Subcutaneous abdominal adipose tissue (tissue), 5 donors: Measurements from ENCODE around the gene FAM8A1.
A peak's percentile ranks its signal among the peaks of the same experiment; 100 is the strongest.

Experiments used
- H3K27ac ChIP-seq: one replicate; pipeline ENCODE4 v1.7.0; 2013; ENCODE audit warnings: low read depth, mild to moderate bottlenecking, inconsistent platforms, low read length, moderate library complexity
- H3K27me3 ChIP-seq, 5 donors: one replicate each; pipeline ENCODE4 v1.7.0; 2013; ENCODE audit warnings: low read length in 5 of 5, inconsistent platforms in 1 of 5; ENCODE audit not compliant: control insufficient read depth in 5 of 5, insufficient read depth in 4 of 5
- H3K36me3 ChIP-seq, 5 donors: one replicate each; pipeline ENCODE4 v1.7.0; 2013; ENCODE audit warnings: low read length in 5 of 5; ENCODE audit not compliant: control insufficient read depth in 5 of 5, insufficient read depth in 5 of 5
- H3K4me1 ChIP-seq, 5 donors: one replicate each; pipeline ENCODE4 v1.7.0; 2013; ENCODE audit warnings: low read length in 5 of 5, mild to moderate bottlenecking in 3 of 5, moderate library complexity in 1 of 5; ENCODE audit not compliant: control insufficient read depth in 5 of 5, insufficient read depth in 5 of 5
- H3K4me3 ChIP-seq, 5 donors: one replicate each; pipeline ENCODE4 v1.7.0; 2013; ENCODE audit warnings: low read length in 5 of 5, low read depth in 1 of 5
- H3K9ac ChIP-seq, 5 donors: one replicate each; pipeline ENCODE4 v1.7.0; 2013; ENCODE audit warnings: low read length in 5 of 5, mild to moderate bottlenecking in 4 of 5, moderate library complexity in 3 of 5
- H3K9me3 ChIP-seq, 5 donors: one replicate each; pipeline ENCODE4 v1.7.0; 2013; ENCODE audit warnings: low read length in 5 of 5; ENCODE audit not compliant: control insufficient read depth in 5 of 5
- donor health status: healthy.
- donor health status: healthy.
- donor health status: healthy.
- donor health status: healthy.
- donor health status: healthy.

FAM8A1 gene, protein sequence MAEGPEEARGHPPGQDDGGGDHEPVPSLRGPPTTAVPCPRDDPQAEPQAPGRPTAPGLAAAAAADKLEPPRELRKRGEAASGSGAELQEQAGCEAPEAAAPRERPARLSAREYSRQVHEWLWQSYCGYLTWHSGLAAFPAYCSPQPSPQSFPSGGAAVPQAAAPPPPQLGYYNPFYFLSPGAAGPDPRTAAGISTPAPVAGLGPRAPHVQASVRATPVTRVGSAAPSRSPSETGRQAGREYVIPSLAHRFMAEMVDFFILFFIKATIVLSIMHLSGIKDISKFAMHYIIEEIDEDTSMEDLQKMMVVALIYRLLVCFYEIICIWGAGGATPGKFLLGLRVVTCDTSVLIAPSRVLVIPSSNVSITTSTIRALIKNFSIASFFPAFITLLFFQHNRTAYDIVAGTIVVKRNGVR

DNA sequence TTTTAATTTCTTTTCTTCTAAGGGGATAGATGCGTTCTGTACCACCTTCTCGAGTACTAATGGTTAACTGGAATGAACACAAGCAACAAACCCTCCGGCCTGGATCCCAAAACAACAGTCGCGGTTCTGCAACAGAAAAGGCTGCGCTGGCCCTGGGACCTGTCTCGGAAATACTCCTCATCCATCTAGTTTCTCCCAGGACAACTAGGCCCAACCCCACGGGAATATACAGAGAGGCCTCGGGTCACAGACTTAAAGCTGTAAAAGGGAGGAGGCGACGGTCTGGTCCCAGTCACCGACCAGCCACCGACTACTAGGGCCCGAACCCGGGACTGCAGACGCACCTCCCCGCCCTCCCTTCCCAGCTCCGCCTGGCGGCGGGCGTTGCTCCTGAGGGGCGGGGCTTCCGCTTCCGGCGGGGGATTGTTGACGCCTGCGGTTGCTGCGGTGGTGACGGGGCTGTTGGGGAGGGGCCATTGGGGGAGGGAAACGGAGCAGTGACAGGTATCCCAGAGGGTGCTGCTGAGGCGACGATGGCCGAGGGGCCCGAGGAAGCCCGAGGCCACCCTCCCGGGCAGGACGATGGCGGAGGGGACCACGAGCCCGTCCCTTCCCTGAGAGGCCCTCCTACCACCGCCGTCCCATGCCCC lies at the start of gene FAM8A1:
Gene FAM8A1, plus strand, starts transcription at position 426 of the 650 bp plus-strand sequence. Its CDS starts 108 bp downstream, at position 534.
- H3K9ac ChIP-seq, result peak within 1 kb of the TSS; percentile 73 to 93 (median 87)
- peaks cover 0 to 25% (median 20%) of the 10 kb centered on the region in 5 donors for H3K4me1 ChIP-seq
- peak within 1 kb of the TSS; percentile 77 for H3K27ac ChIP-seq
- H3K36me3 ChIP-seq, result peaks cover 4 to 15% (median 13%) of the 10 kb centered on the region in 5 donors
- peak within 1 kb of the TSS; percentile 77 to 92 (median 88) for H3K4me3 ChIP-seq
- no peaks in the 10 kb centered on the region for H3K9me3 ChIP-seq
- no peaks in the 10 kb centered on the region for H3K27me3 ChIP-seq

DNA sequence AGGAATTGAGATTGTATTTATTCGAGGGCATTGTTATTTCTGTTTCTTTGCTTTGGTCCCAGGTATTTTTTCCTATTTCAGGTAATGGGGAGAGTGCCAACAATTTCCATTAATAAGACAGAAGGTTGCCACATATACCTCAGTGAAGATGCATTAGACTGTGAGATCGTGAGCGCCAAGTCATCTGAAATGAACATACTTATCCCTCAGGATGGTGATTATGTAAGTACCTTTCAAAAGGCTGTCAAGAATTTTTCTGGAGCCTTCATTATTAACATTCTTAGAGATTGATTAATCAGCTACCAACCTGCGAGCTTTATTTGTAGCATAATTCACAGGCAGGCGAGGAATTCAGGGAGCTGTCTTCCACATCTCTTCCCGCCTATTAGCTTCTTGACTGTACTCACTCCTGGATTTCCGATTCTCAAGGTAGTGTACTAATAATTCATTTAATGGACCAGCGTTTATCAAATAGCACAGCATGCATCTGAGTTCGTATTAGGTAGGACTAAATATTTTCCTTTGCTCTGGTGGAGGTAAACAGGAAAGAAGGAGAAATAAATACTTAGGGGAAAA lies 48.6 kb upstream of the FAM8A1 start:
- H3K36me3 ChIP-seq, result peaks cover 0 to 31% (median 17%) of the 10 kb centered on the region in 5 donors
- no peak overlapping the region for H3K27ac ChIP-seq
- H3K4me3 ChIP-seq, result no peak overlapping the region
- H3K4me1 ChIP-seq, result no peaks in the 10 kb centered on the region
- H3K9ac ChIP-seq, result no peak overlapping the region
- H3K9me3 ChIP-seq, result no peaks in the 10 kb centered on the region
- H3K27me3 ChIP-seq, result no peaks in the 10 kb centered on the region

DNA sequence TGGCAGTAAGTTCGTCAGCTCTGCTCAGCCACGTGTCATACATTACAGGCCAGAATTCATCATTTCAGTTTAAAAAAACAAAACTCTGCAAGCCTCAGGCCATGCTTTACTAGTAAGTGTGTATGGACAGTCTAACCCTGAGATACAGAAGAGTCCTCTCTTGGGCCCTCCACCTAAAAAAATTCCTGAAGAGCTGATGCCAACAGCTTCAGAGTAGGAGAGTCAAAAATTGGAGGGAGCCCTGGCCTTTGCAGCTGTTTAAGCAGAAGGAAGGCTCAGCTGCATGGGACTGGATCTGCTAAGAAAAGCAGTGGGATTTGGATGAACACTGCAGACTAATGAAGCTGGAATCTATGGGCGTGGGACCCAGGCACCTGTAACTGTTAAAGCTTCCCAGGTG lies 47.2 kb upstream of the FAM8A1 start:
- H3K9me3 ChIP-seq, result no peaks in the 10 kb centered on the region
- H3K4me3 ChIP-seq, result no peak overlapping the region

DNA sequence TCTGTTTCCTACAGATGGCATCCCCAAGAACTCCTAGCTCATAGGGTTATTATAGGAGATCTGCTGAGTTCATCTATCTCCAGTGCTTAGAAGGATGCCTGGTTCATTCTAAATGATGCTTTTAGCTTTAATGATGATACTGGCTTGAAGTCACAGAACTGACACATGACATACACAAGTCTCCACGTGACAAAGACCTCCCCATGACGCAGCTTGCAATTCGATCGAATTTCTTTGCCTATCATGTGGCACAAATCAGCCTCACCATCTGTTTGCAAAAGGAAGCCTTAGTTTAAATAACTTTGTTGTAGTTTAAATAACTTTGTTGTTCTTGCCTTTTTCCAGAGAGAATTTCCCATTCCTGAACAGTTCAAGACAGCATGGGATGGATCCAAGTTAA lies 44.1 kb upstream of the FAM8A1 start:
- Histone ChIP-seq H3K9ac (no peak overlapping the region), H3K27ac (no peak overlapping the region), H3K4me1 (no peaks in the 10 kb centered on the region), H3K27me3 (no peaks in the 10 kb centered on the region), H3K9me3 (peaks cover 0 to under 1% (median 0%) of the 10 kb centered on the region in 5 donors), H3K36me3 (peaks cover 0 to 28% (median 13%) of the 10 kb centered on the region in 5 donors), H3K4me3 (no peak overlapping the region)

More for the DNA sequence above, 47.2 kb upstream of the FAM8A1 start:
- no peak overlapping the region for H3K27ac ChIP-seq
- peaks cover 0 to 32% (median 17%) of the 10 kb centered on the region in 5 donors for H3K36me3 ChIP-seq
- no peaks in the 10 kb centered on the region for H3K27me3 ChIP-seq
- no peaks in the 10 kb centered on the region for H3K4me1 ChIP-seq
- no peak overlapping the region for H3K9ac ChIP-seq

DNA sequence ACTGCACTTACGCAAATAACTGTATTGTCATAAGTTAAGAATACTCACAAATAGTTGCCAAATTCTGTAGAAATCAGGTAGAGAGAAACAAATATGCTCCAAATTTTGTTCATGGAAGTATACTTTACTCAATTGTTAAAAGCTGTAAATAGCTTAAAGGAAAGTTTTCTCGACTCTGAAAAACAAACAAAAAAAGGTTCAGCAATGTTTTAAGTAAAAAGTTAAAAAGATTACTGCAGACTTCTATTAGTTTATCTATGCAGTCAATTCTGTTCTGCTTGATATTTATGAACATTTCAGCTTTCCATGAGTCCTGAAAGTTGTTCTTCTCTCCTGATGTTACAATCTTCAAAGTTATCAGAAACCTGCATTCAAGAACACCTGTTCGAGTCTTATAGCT lies 37.5 kb upstream of the FAM8A1 start:
- no peaks in the 10 kb centered on the region for H3K4me1 ChIP-seq

DNA sequence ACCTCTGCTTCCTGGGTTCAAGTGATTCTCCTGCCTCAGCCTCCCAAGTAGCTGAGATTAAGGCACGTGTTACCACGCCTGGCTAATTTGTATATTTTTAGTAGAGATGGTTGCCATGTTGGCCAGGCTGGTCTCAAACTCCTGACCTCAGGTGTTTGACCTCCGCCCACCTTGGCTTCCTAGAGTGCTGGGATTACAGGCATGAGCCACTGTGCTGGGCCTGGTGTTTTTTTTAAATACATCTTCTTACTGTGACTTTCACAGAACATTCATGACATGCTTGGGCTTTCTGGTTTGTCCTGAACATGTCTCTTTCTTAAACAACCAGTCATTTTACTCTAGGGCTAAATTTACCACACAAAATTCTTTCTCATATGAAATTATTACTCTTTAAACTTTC lies 34.7 kb upstream of the FAM8A1 start:
- Histone ChIP-seq H3K27ac (no peak overlapping the region), H3K9ac (no peak overlapping the region), H3K4me3 (no peak overlapping the region), H3K9me3 (peaks cover 0 to 6% (median 0%) of the 10 kb centered on the region in 5 donors), H3K27me3 (no peaks in the 10 kb centered on the region), H3K36me3 (no peaks in the 10 kb centered on the region), H3K4me1 (no peaks in the 10 kb centered on the region)

More for the DNA sequence above, 37.5 kb upstream of the FAM8A1 start:
- H3K27ac ChIP-seq, result no peak overlapping the region
- no peaks in the 10 kb centered on the region for H3K36me3 ChIP-seq
- peaks cover 0 to 6% (median 0%) of the 10 kb centered on the region in 5 donors for H3K9me3 ChIP-seq
- H3K27me3 ChIP-seq, result no peaks in the 10 kb centered on the region
- H3K9ac ChIP-seq, result no peak overlapping the region
- H3K4me3 ChIP-seq, result no peak overlapping the region

DNA sequence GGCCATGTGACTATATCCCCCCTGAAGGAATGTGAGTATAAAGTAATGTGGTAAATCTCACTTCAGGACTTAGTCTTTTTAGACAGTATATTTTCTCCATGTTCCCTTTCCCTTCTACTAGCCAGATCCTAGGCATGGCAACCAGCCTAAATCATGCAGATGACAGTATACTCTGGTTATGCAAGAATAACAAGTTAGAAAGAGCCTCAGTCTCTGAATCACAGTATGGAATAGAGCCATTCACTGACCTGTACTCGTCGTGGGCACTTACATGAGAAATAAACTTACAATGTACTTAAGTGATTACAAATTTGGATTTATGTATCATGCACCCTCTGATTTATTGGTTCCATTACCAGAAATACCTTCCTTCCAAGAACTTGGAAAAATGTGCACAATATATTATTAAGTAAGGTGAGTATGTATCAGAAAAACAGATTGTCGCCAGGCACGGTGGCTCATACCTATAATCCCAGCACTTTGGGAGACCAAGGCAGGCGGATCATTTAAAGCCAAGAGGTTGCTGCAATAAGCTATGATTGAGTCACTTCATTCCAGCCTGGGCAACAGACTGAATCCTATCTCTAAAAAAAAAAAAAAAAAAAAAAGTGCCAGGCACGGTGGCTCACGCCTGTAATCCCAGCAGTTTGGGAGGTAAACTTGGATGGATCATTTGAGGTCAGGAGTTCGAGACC lies 25.1 kb upstream of the FAM8A1 start:
- no peak overlapping the region for H3K9ac ChIP-seq
- no peak overlapping the region for H3K4me3 ChIP-seq
- peaks cover 0 to 8% (median 6%) of the 10 kb centered on the region in 5 donors for H3K9me3 ChIP-seq
- no peaks in the 10 kb centered on the region for H3K27me3 ChIP-seq
- H3K4me1 ChIP-seq, result peaks cover 0 to 5% (median 0%) of the 10 kb centered on the region in 5 donors
- peak overlapping the region; percentile 49 for H3K27ac ChIP-seq
- no peaks in the 10 kb centered on the region for H3K36me3 ChIP-seq

DNA sequence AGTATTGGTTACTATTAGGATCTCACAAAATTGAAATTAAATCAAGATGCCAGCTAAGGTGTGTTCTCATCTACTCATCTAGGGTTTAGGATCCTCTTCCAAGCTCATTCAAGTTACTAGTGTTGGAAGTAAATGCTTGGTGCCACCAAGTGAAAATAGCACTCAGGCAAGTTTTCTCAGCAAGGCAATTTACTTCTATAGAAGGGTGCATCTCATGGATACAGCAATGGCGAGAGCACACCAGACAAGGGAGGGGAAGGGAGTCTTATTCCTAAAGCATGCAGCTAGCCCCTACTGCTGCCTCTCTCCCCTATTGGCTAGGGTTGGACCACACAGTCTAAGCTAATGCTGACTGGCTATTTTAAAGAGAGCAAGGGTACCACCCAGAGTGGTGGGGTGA lies 23.0 kb upstream of the FAM8A1 start:
- Histone ChIP-seq H3K36me3 (no peaks in the 10 kb centered on the region), H3K9ac (no peak overlapping the region), H3K4me1 (peaks cover 0 to 6% (median 3%) of the 10 kb centered on the region in 5 donors), H3K9me3 (peaks cover 0 to 8% (median 6%) of the 10 kb centered on the region in 5 donors), H3K27me3 (no peaks in the 10 kb centered on the region), H3K4me3 (no peak overlapping the region), H3K27ac (no peak overlapping the region)

DNA sequence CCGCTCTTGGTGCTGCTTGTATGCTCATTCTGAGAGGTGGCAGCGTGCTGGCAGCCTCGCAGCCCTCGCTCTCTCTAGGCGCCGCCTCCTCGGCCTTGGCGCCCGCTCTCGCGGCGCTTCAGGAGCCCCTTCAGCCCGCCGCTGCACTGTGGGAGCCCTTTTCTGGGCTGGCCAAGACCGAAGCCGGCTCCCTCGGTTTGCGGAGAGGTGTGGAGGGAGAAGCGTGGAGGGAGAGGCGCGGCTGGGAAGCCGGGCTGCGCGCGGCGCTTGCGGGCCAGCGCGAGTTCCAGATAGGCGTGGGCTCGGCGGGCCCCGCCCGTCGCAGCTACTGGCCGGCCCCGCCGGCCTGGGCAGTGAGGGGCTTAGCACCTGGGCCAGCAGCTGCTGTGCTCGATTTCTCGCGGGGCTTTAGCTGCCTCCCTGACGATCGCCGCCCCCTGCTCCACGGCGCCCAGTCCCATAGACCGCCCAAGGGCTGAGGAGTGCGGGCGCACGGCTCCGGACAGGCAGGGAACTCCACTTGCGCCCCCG lies 19.5 kb upstream of the FAM8A1 start:
- H3K4me3 ChIP-seq, result peak overlapping the region in 4 of 5 donors; percentile 47 to 66 (median 56)
- peaks cover 0 to 10% (median 4%) of the 10 kb centered on the region in 5 donors for H3K4me1 ChIP-seq
- peak overlapping the region in 3 of 5 donors; percentile 56 to 62 (median 62) for H3K9ac ChIP-seq
- no peaks in the 10 kb centered on the region for H3K36me3 ChIP-seq
- no peak overlapping the region for H3K27ac ChIP-seq
- peaks cover 0 to 8% (median 6%) of the 10 kb centered on the region in 5 donors for H3K9me3 ChIP-seq
- no peaks in the 10 kb centered on the region for H3K27me3 ChIP-seq
